ENCODE data around the gene RNU6-1. TPM values are rescaled to one million over a fixed set of nuclear protein-coding genes. Genes with fewer than 3 reads are reported as not detected.

The RNU6-1 gene
- total RNA-seq, 1 experiment from 2014 or later: not detected

DNA sequence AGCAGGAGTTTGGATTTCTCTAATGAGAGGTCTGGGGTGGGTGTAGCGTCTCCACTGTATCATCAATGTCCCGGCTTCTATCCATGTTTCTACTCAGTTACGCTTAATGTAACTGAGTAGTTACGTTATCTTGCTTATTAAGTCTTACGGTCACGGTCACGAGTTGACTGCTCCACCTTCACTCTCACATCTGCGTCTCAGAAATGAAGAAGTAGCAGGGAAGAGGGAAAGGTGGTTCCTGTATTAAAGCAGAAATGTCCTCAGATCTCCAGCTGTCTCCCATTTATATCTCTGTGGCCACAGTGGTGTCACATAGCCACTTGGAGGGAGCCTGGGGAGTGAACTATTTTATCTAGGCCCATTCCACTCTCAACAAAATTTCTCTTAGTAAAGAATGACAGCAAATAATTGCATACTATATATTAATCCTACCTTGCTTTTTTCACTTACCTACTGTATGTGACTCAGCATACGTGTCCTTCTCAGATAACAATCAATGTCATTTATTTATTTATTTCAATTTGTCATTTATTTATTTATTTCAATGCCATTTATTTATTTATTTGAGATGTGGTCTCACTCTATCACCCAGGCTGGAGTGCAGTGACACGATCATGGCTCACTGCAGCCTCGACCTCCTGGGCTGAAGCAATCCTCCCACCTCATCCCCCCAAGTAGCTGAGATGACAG lies 39.7 kb upstream of the RNU6-1 start:
- DNase-seq: no peak
- ChIA-PET POLR2A (no interaction called here), CTCF (no interaction called here)
- H3K9me3 Mint-ChIP-seq (ENCODE audit: unreplicated experiment): no peaks in the 10 kb centered on the region
- no peaks in the 10 kb centered on the region for H3K27me3 Mint-ChIP-seq (ENCODE audit: insufficient read depth, unreplicated experiment)
- intact Hi-C loops (cut with micrococcal nuclease; ENCODE audit: unreplicated experiment): no loop called here
- no peaks in the 10 kb centered on the region for H3K9me3 ChIP-seq
- no peak overlapping the region for H3K27ac Mint-ChIP-seq (ENCODE audit: unreplicated experiment)
- no peak overlapping the region for H3K4me3 Mint-ChIP-seq (ENCODE audit: unreplicated experiment)
- no peak overlapping the region for H3K4me3 ChIP-seq (ENCODE audit: low read depth, low read length)
- H3K27me3 ChIP-seq (replicated peaks; ENCODE audit: control insufficient read depth, insufficient read depth, low read length): no peaks in the 10 kb centered on the region
- H3K36me3 Mint-ChIP-seq (ENCODE audit: insufficient read depth, unreplicated experiment): no peaks in the 10 kb centered on the region
- H3K36me3 ChIP-seq (ENCODE audit: control insufficient read depth, insufficient read depth, low read length): no peaks in the 10 kb centered on the region
- TF ChIP-seq, protein P1, sequence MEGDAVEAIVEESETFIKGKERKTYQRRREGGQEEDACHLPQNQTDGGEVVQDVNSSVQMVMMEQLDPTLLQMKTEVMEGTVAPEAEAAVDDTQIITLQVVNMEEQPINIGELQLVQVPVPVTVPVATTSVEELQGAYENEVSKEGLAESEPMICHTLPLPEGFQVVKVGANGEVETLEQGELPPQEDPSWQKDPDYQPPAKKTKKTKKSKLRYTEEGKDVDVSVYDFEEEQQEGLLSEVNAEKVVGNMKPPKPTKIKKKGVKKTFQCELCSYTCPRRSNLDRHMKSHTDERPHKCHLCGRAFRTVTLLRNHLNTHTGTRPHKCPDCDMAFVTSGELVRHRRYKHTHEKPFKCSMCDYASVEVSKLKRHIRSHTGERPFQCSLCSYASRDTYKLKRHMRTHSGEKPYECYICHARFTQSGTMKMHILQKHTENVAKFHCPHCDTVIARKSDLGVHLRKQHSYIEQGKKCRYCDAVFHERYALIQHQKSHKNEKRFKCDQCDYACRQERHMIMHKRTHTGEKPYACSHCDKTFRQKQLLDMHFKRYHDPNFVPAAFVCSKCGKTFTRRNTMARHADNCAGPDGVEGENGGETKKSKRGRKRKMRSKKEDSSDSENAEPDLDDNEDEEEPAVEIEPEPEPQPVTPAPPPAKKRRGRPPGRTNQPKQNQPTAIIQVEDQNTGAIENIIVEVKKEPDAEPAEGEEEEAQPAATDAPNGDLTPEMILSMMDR (IDR thresholded peaks at IDR 0.05; ENCODE audit: insufficient read depth in 1 of 2, low read depth in 1 of 2, low read length in 1 of 2, severe bottlenecking in 1 of 2, unreplicated experiment in 1 of 2): no peak
- peaks cover 21% of the 10 kb centered on the region for H3K4me1 Mint-ChIP-seq (ENCODE audit: low read depth, unreplicated experiment)
- no TSS peak for BruUV-seq (replicated peaks)
- H3K4me1 ChIP-seq: peaks cover 26% of the 10 kb centered on the region

DNA sequence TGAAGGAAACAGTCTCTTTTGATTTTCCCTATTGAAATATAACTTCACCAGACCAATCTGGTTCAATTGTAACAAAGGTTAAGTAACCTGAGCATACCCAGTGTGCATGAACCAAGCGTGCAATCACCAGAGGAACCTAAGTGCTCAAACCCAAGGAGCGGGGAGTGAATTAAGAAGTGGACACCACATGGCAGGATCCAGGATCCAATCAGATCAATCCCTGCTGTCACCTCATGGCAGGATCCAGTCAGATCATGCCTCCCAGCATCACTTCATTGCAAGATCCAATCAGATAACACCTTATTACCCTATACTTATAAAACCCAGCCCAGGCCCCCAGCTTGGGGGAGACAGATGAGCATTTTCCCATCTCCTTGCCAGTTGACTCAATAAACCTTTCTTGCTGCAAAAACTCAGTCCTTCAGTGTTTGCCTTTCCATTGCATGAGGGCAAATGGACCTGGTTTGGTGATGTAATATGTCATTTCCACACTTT lies 38.9 kb upstream of the RNU6-1 start:
- DNase-seq: no peak
- H3K27me3 ChIP-seq (replicated peaks; ENCODE audit: control insufficient read depth, insufficient read depth, low read length): no peaks in the 10 kb centered on the region
- Mint-ChIP-seq H3K4me1 (ENCODE audit: low read depth, unreplicated experiment) (peaks cover 21% of the 10 kb centered on the region), H3K36me3 (ENCODE audit: insufficient read depth, unreplicated experiment) (no peaks in the 10 kb centered on the region), H3K27ac (ENCODE audit: unreplicated experiment) (no peak overlapping the region), H3K27me3 (ENCODE audit: insufficient read depth, unreplicated experiment) (no peaks in the 10 kb centered on the region), H3K4me3 (ENCODE audit: unreplicated experiment) (no peak overlapping the region), H3K9me3 (ENCODE audit: unreplicated experiment) (no peaks in the 10 kb centered on the region)
- peaks cover 19% of the 10 kb centered on the region for H3K4me1 ChIP-seq
- H3K9me3 ChIP-seq: no peaks in the 10 kb centered on the region
- no TSS peak for BruUV-seq (replicated peaks)
- CTCF ChIA-PET: no interaction called here
- H3K36me3 ChIP-seq (ENCODE audit: control insufficient read depth, insufficient read depth, low read length): no peaks in the 10 kb centered on the region
- H3K4me3 ChIP-seq (ENCODE audit: low read depth, low read length): no peak overlapping the region
- POLR2A ChIA-PET: no interaction called here
- TF ChIP-seq, protein P1 (IDR thresholded peaks at IDR 0.05; ENCODE audit: insufficient read depth in 1 of 2, low read depth in 1 of 2, low read length in 1 of 2, severe bottlenecking in 1 of 2, unreplicated experiment in 1 of 2): no peak
- intact Hi-C loops (cut with micrococcal nuclease; ENCODE audit: unreplicated experiment): no loop called here

DNA sequence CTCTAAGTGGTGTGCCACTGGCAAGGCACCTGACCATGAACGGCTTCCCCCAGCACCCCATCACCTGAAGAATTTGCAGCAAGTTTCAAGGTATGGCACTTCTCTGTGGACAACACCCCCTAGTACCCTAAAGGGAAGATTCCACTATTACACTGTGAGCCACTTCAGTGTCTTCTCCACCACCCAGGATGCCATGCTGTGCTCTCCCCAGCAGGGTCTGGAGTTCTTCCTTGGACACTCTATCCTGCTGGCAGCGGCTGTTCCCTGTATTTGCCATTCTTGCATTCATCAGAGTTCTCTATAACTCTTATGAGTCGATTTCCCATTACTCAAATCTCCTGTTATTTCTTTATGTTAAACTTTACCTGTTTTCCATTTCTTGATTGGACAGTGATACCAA lies 33.9 kb upstream of the RNU6-1 start:
- BruUV-seq (replicated peaks): no TSS peak

More for the DNA sequence above, 33.9 kb upstream of the RNU6-1 start:
- H3K36me3 ChIP-seq (ENCODE audit: control insufficient read depth, insufficient read depth, low read length): no peaks in the 10 kb centered on the region
- H3K9me3 Mint-ChIP-seq (ENCODE audit: unreplicated experiment): peaks cover 24% of the 10 kb centered on the region
- no peaks in the 10 kb centered on the region for H3K27me3 ChIP-seq (replicated peaks; ENCODE audit: control insufficient read depth, insufficient read depth, low read length)
- CTCF ChIA-PET: no interaction called here
- intact Hi-C loops (cut with micrococcal nuclease; ENCODE audit: unreplicated experiment): no loop called here
- DNase-seq: no peak
- POLR2A ChIA-PET: no interaction called here
- H3K4me3 ChIP-seq (ENCODE audit: low read depth, low read length): no peak overlapping the region
- no peak overlapping the region for H3K4me3 Mint-ChIP-seq (ENCODE audit: unreplicated experiment)
- H3K4me1 Mint-ChIP-seq (ENCODE audit: low read depth, unreplicated experiment): no peaks in the 10 kb centered on the region
- H3K36me3 Mint-ChIP-seq (ENCODE audit: insufficient read depth, unreplicated experiment): no peaks in the 10 kb centered on the region
- H3K27me3 Mint-ChIP-seq (ENCODE audit: insufficient read depth, unreplicated experiment): no peaks in the 10 kb centered on the region
- H3K4me1 ChIP-seq: no peaks in the 10 kb centered on the region
- H3K9me3 ChIP-seq: peaks cover 7% of the 10 kb centered on the region
- H3K27ac Mint-ChIP-seq (ENCODE audit: unreplicated experiment): no peak overlapping the region
- TF ChIP-seq, protein P1 (IDR thresholded peaks at IDR 0.05; ENCODE audit: insufficient read depth in 1 of 2, low read depth in 1 of 2, low read length in 1 of 2, severe bottlenecking in 1 of 2, unreplicated experiment in 1 of 2): no peak
